Rectal smooth muscle tissue (tissue), 1 donor: ENCODE measurements around the gene CALML6.

Experiments used
- H3K27ac ChIP-seq: one replicate; pipeline ENCODE4 v1.7.0; 2013; ENCODE audit warnings: low read depth, low read length, inconsistent platforms
- H3K27me3 ChIP-seq: one replicate; pipeline ENCODE4 v1.7.0; 2013; ENCODE audit warnings: low read length; ENCODE audit not compliant: control insufficient read depth, insufficient read depth
- H3K36me3 ChIP-seq: one replicate; pipeline ENCODE4 v1.7.0; 2013; ENCODE audit warnings: low read length; ENCODE audit not compliant: control insufficient read depth, insufficient read depth
- H3K4me1 ChIP-seq: one replicate; pipeline ENCODE4 v1.7.0; 2013; ENCODE audit warnings: low read length; ENCODE audit not compliant: control insufficient read depth, insufficient read depth
- H3K4me3 ChIP-seq: one replicate; pipeline ENCODE4 v1.7.0; 2013; ENCODE audit warnings: low read length
- H3K9ac ChIP-seq: one replicate; pipeline ENCODE4 v1.7.0; 2013; ENCODE audit warnings: low read length

Gene CALML6

DNA sequence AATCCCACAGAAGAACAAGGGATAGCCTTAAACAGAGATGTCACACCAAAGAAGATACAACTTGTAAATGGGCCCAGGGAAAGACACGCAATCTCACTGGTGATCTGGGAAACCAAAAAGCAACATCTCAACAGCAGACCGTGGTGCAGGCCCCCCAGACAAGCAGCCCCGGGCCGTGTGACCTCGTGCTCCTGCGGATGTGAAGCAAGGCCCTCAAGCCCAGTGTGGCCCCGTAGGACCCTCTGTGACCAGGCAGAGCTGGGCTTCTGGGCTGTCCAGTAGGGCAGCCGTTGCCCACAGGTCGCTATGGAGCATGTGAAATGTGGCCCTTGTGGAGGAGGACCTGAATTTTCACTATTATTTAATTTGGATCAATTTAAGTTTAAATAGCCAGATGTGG is 39.0 kb downstream of the CALML6 start:
- H3K36me3 ChIP-seq, result no peaks in the 10 kb centered on the region
- no peaks in the 10 kb centered on the region for H3K4me1 ChIP-seq
- no peak overlapping the region for H3K27ac ChIP-seq
- H3K27me3 ChIP-seq, result no peaks in the 10 kb centered on the region
- no peak overlapping the region for H3K9ac ChIP-seq
- H3K4me3 ChIP-seq, result no peak overlapping the region

GRCh38 chr1:1954831-1955441 is 39.9 kb downstream of the CALML6 start:
- Histone ChIP-seq H3K9ac (no peak overlapping the region), H3K27ac (no peak overlapping the region), H3K4me1 (no peaks in the 10 kb centered on the region), H3K4me3 (no peak overlapping the region), H3K27me3 (peaks cover 3% of the 10 kb centered on the region), H3K36me3 (no peaks in the 10 kb centered on the region)

DNA sequence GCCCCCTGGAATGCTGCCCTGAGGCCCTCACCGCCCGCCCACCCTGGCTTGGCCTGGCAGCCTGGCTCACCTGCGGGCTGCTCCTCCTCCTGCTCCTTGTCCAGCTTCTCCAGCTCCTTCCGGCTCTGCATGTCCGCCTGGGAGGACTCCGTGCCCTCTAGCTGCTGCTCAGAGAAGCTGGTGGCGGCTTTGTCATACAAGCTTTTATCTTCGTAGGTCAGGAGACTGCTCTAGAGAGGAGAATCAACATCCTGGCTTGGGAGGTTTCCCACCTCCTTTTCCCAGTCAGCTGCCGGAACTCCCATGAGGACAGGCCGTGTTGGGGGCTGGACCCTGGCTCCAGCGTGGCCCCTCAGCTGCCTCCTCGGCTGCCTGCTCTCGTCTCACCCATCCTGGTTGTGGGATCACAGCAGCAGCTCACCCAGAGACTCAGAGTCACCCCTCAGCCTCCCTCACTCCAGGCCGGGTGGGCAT is 40.6 kb downstream of the CALML6 start:
- H3K27ac ChIP-seq, result no peak overlapping the region
- no peak overlapping the region for H3K4me3 ChIP-seq
- no peaks in the 10 kb centered on the region for H3K4me1 ChIP-seq
- H3K27me3 ChIP-seq, result peaks cover 9% of the 10 kb centered on the region
- H3K36me3 ChIP-seq, result no peaks in the 10 kb centered on the region
- H3K9ac ChIP-seq, result no peak overlapping the region

DNA sequence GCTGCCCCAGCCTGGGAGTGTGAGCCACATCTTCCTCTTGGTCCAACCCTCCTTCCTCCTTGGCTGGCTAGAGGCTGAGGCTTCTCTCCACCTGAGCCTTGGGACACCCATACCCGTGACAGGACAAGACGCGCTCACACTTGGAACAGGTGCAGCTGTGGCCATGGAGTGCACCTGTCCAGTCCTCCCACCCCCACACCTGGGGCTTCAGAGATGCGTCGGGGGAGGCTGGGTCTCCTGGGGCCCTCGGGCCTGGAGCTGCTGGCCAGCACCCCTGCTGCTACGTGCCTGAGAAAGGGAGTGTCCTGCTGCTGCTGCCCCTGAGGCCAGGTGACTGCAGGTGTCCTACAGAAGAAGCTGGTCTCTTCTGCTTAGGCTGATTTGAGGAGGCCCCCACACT is 41.0 kb downstream of the CALML6 start:
- H3K36me3 ChIP-seq, result no peaks in the 10 kb centered on the region
- H3K9ac ChIP-seq, result no peak overlapping the region
- H3K4me3 ChIP-seq, result no peak overlapping the region
- H3K27ac ChIP-seq, result no peak overlapping the region
- peaks cover 10% of the 10 kb centered on the region for H3K27me3 ChIP-seq
- H3K4me1 ChIP-seq, result no peaks in the 10 kb centered on the region

DNA sequence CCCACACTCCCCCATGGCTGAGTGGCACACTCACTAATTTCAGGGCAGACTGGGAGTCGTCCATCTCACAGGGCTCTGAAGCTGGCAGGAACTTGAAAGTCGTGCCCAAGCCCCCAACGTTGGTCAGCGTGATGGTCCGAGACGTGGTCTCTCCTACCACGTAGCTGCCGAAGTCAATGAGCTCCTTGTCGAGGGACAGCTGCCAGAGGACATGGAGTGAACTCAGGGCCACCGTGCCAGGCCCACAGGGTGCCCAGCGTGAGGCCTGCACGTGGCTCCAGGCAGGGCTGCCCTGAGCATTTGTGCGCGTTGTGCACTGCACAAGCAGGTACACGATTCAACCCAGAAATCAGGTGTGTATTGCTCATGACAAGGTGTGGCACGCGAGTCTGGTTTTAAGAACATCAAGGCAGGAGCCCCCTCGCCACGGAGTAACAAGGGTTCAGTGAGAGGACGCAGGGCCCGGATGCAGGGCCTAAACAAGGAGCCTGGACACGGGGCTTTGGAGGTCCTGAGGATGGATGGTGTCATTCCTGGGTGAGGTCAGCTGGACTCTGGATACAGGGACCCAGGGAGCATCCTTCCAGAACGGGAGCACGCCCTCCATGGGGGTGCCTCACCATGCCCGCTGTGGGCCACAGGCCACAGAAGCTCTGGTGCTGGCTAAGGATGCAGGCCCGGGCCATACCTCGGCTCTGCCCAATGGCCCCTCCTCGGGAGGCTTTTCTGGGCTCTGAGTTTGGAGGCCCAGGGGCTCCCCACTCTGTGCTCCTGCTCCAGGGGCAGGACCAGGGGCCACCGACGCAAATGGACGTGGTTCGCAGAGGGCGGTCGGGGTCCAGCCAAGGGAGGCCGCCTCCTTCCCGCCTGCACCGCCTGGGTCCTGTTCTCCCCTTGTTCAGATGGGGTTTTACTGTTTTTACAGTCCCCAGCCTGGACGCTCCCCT is 41.8 kb downstream of the CALML6 start:
- H3K36me3 ChIP-seq, result no peaks in the 10 kb centered on the region
- no peak overlapping the region for H3K4me3 ChIP-seq
- H3K9ac ChIP-seq, result no peak overlapping the region
- no peak overlapping the region for H3K27ac ChIP-seq
- no peaks in the 10 kb centered on the region for H3K4me1 ChIP-seq
- H3K27me3 ChIP-seq, result peaks cover 10% of the 10 kb centered on the region

GRCh38 chr1:1957533-1957961 is 42.5 kb downstream of the CALML6 start:
- Histone ChIP-seq H3K36me3 (no peaks in the 10 kb centered on the region), H3K4me3 (no peak overlapping the region), H3K27me3 (peaks cover 10% of the 10 kb centered on the region), H3K9ac (no peak overlapping the region), H3K4me1 (no peaks in the 10 kb centered on the region), H3K27ac (no peak overlapping the region)

DNA sequence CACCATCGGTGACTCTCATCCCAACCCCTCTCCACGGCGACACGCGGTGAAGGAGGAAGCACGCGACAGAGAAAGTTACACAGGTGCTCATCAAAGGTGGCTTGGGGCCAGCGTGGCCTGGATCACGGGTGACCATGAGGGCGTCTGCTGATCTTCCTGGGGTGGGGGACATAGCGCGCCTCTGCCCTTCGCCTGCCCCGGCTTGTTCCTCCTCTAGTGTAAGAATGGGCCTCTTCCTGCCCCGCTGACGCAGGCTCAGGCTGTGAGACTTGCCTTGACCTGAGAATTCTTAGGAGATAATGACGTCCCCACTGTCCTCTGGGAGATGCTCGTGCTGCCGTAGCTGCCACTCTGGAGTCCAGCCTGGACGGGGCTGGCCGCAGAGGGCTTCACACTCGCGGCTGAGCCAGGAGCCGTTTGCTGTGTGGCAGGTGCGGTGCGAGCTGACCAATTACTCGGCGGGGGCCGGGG is 43.0 kb downstream of the CALML6 start:
- Histone ChIP-seq H3K27me3 (peaks cover 10% of the 10 kb centered on the region), H3K4me1 (no peaks in the 10 kb centered on the region), H3K27ac (no peak overlapping the region), H3K9ac (no peak overlapping the region), H3K4me3 (no peak overlapping the region), H3K36me3 (no peaks in the 10 kb centered on the region)

- Histone ChIP-seq H3K27me3 (peaks cover 10% of the 10 kb centered on the region), H3K36me3 (no peaks in the 10 kb centered on the region), H3K4me3 (no peak overlapping the region), H3K9ac (no peak overlapping the region), H3K4me1 (no peaks in the 10 kb centered on the region), H3K27ac (no peak overlapping the region)
Observed at GRCh38 chr1:1959459-1959839, 44.4 kb downstream of the CALML6 start.

DNA sequence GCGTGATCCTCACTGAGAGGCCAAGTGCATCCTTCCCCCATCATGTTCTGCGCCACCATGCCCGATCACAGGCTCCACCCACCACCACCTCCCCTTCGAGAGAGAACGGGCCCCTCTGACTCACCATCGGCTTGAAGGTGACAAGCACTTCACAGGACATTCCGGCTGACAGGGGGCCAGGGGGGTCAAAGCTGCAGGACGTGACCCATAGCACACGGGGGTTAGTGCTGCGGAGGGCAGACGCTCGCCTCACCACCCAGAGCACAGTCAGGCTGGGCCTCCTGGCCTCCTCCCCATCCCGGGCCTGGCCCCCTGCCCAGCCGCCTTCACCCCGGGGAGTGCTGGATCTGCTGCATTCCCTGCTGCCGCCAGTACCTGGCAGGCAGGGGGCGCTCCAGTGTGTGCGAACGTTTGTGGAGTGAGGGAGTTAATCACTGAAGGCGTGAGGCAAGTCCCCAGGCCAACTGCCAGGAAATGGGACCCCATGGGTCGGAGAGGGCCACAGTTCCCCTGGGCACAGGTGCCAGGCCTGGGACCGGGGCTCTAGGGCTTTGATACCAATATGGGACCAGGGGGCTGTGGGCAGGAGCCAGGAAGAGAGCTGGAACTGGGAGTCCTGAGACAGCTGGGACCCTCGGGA is 44.9 kb downstream of the CALML6 start:
- H3K36me3 ChIP-seq, result no peaks in the 10 kb centered on the region
- H3K4me3 ChIP-seq, result no peak overlapping the region
- peaks cover 13% of the 10 kb centered on the region for H3K27me3 ChIP-seq
- H3K27ac ChIP-seq, result no peak overlapping the region
- no peak overlapping the region for H3K9ac ChIP-seq
- H3K4me1 ChIP-seq, result no peaks in the 10 kb centered on the region

- H3K36me3 ChIP-seq, result no peaks in the 10 kb centered on the region
- no peak overlapping the region for H3K9ac ChIP-seq
- H3K4me1 ChIP-seq, result no peaks in the 10 kb centered on the region
- H3K27ac ChIP-seq, result no peak overlapping the region
- no peak overlapping the region for H3K4me3 ChIP-seq
- H3K27me3 ChIP-seq, result peaks cover 13% of the 10 kb centered on the region
Observed at GRCh38 chr1:1960480-1961196, 45.6 kb downstream of the CALML6 start.

DNA sequence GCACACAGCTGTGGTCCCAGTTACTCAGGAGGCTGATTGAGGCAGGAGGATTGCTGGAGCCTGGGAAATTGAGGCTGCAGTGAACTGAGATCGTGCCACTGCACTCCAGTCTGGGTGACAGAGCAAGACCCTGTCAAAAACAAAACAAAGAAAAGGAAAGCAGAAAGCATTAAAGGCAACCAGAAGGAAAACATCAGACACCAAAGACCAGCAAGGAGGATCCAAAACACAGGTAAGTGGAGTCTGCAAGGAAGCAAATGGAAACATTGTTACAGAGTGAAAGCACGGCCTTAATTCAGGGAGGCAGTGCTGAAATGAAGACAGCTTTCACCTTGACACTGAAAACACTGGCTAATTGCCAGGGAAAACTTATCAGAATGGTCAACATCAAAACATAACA is 47.7 kb downstream of the CALML6 start:
- Histone ChIP-seq H3K36me3 (no peaks in the 10 kb centered on the region), H3K9ac (no peak overlapping the region), H3K4me1 (no peaks in the 10 kb centered on the region), H3K27me3 (peaks cover 13% of the 10 kb centered on the region), H3K4me3 (no peak overlapping the region), H3K27ac (no peak overlapping the region)

GRCh38 chr1:1963570-1963969 is 48.5 kb downstream of the CALML6 start:
- Histone ChIP-seq H3K27me3 (peaks cover 13% of the 10 kb centered on the region), H3K36me3 (no peaks in the 10 kb centered on the region)

More at GRCh38 chr1:1963570-1963969, 48.5 kb downstream of the CALML6 start:
- Histone ChIP-seq H3K4me3 (no peak overlapping the region), H3K27ac (no peak overlapping the region), H3K4me1 (no peaks in the 10 kb centered on the region), H3K9ac (no peak overlapping the region)
